EH (cell line): ENCODE measurements around the gene DIP2A.
A peak's percentile ranks its signal among the peaks of the same experiment; 100 is the strongest.
"Not testable (repeated sequence)": the region's sequence is repeated elsewhere in the genome, so short reads cannot be mapped to it uniquely, and the experiment has no call there.

ENCODE experiments used
- DNase-seq: peaks from one replicate; pipeline ENCODE4 v3.0.0-alpha.2; 2015; ENCODE audit warnings: low read depth

The DIP2A gene

DNA sequence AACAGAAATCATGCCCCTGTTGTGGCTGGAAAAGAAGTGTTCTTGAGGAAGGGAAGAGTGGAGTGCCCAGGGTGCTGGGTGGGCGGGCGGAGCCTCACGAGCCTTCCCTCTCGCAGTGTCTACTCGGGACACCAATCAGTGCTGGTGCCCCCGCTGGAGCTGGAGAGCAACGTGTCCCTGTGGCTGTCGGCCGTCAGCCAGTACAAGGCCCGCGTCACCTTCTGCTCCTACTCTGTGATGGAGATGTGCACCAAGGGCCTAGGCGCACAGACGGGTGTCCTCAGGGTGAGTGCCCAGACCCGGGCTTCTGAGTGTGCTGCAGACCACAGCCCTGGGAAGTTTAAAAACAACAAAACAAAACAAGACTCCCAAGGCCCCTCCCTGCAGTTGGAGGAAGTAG is 98.8 kb downstream of the DIP2A start:
- no peak for DNase-seq

GRCh38 chr21:46557919-46558392 is 99.3 kb downstream of the DIP2A start:
- DNase-seq: no peak

DNA sequence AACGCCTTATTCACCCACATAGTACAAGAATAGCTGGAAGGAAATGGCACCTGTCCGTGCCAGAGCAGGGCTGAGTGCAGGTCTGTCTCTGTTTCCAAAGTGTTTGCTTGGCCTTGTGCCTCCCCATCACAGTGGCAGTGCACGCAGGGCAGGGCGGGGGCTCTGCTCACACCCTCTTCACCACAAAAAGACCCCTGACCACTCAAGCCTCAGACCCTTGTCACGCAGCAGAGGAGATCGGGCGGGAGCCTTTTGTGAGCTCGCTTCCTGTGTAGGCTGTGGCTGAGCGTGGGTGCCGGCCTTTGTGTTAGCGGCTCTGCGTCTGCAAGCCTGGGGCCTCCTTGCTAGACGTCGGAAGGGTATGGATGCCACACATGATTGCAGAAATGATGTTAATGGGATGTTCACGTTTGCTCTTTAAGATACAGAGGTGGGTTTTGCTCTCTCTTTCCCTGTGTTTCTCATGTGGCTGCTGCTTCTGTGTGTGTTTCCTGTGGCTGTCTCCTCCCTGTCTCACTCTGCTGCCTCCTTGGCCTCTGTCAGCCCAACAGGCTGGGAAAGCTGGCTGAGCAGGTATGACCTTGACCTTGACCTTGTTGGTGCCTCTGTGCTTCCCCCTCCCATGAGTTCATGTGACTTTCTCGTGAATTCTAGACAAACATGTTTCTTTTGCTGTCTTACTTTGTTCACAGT is 100.7 kb downstream of the DIP2A start:
- no peak for DNase-seq

- DNase-seq: no peak
Observed at GRCh38 chr21:46560568-46561444, 102.1 kb downstream of the DIP2A start.

GRCh38 chr21:46561445-46562090 is 102.9 kb downstream of the DIP2A start:
- DNase-seq: no peak

GRCh38 chr21:46562472-46562871 is 103.8 kb downstream of the DIP2A start:
- DNase-seq: no peak

DNA sequence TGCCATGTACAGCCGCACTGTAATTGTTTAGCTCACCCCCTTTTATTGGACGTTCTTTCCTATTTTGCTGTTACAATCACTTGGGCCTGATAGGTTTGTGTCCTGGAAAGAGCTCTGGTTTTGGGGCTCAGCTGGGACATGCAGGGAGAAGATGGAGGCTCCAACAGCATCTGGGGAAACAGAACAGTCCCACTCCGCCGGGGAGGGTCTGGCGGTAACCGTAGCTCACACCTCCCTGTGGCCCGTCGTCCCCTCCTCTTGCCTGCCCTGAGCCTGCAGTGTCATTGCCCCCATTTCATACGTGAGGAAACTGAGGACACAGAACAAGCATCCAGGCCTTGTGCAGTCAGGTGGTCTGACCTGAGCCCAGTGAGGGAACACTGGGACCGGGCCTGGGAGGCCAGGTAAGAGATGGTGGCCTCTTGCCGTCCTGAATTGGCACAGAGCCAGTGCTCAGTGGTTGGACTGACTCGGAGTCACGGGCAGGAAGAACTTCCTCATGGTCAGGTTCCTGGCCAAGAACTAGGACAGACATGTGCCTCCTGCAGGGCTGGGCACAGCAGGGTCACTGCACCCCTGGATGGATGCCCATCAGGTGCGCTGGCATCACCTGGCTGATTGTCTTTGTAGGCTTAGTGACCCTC is 104.4 kb downstream of the DIP2A start:
- no peak for DNase-seq

- no peak for DNase-seq
Observed at GRCh38 chr21:46564391-46564790, 105.7 kb downstream of the DIP2A start.

GRCh38 chr21:46567348-46567747 is 108.7 kb downstream of the DIP2A start:
- DNase-seq: no peak

GRCh38 chr21:46568562-46568961 is 109.9 kb downstream of the DIP2A start:
- no peak for DNase-seq

- DNase-seq: peak; percentile 67
Observed at GRCh38 chr21:46569081-46569480, 110.4 kb downstream of the DIP2A start.

DNA sequence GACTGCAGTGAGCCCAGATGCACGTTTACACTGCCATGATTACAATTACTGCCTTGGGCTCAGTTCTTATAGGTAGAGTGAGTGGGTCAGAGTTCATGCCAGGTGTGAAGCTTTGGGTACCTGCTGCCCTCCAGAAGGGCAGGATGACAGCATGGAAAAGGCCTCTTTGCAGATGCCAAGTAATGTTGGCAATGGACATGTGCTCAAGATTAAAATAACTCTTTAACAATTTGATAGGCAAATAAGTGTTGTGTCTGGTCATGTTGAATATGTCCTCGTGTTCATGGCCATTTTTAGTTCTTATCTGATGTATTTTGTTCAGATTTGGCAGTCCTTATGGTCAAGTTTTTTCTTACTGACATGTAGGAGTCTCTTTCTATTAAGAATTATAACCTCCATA is 111.4 kb downstream of the DIP2A start:
- no peak for DNase-seq

- DNase-seq: no peak
Observed at GRCh38 chr21:46570631-46571030, 111.9 kb downstream of the DIP2A start.

DNA sequence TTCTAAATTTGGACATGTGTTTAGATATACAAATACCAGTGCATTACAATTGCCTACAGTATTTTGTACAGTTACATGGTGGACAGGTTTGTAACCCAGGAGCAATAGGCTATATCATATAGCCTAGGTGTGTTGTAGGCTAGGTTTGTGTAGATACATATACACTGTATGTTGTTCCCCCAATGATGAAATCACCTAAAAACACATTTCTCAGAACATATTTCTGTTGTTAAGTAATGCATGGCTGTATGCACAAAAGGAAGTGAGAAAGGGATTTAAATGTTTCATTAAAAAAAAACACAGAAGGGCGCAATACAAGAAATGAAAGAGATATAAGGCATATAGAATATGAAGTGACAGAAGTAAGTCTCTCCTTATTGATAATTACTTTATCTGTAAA is 114.2 kb downstream of the DIP2A start:
- no peak for DNase-seq

GRCh38 chr21:46577786-46578185 is 119.1 kb downstream of the DIP2A start:
- DNase-seq: not testable (repeated sequence)

GRCh38 chr21:46579394-46579793 is 120.7 kb downstream of the DIP2A start:
- not testable (repeated sequence) for DNase-seq

- no peak for DNase-seq
Observed at GRCh38 chr21:46581780-46582307, 123.2 kb downstream of the DIP2A start.

DNA sequence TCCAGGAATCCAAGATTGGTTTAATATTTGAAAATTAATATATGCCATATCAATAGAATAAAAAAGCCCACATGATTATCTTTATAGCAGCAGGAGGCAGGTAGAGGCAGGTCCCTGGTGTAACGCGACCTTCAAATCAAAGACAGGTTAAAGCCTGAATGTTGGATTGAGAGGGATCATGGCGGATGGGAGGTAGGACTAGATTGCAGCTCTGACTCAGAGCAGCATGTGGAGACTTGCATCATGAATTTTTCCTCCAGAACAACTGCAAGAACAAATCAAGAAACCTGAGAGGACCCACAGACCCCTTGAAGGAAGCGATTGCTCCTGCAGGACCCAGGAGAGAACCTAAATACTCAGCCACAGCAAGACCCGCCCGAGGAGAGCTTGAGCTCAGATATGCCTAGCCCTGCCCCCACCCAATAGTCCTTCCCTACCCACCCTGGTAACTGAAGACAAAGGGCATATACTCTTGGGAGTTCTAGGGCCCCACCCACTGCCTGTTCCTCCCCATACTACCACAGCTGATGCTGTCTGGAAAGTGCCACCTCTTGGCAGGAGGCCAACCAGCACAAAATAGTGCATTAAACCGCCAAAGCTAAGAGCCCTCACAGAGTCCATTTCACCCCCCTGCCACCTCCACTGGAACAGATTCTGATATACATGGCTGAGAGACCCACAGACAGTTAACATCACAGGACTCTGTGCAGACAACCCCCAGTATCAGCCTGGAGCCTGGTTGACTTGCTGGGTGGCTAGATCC is 126.7 kb downstream of the DIP2A start:
- no peak for DNase-seq

- no peak for DNase-seq
Observed at GRCh38 chr21:46594276-46594675, 135.6 kb downstream of the DIP2A start.

GRCh38 chr21:46596201-46596600 is 137.5 kb downstream of the DIP2A start:
- no peak for DNase-seq

GRCh38 chr21:46597031-46597430 is 138.3 kb downstream of the DIP2A start:
- no peak for DNase-seq
